22Rv1 (cell line): ENCODE results near the gene VWA8.
"Not testable (repeated sequence)": the region's sequence is repeated elsewhere in the genome, so short reads cannot be mapped to it uniquely, and the experiment has no call there.

Source experiments
- CTCF ChIP-seq: fragments of 450-650 bp; IDR thresholded peaks from 2 replicates; pipeline ENCODE4 v1.5.1; 2017; ENCODE audit warnings: mild to moderate bottlenecking
- ZFX ChIP-seq: fragments of 450-650 bp; IDR thresholded peaks from 2 replicates; pipeline ENCODE4 v1.6.1; 2017; ENCODE audit warnings: antibody characterized with exemption, borderline replicate concordance

- not testable (repeated sequence) for TF ChIP-seq CTCF, ZFX
These were observed 98.2 kb downstream of the VWA8 start for GRCh38 chr13:41862659-41863058.
